Femur (tissue), 1 donor: ENCODE measurements around the gene PTPRG.

Source experiments
- DNase-seq: peaks from one replicate; pipeline ENCODE4 v3.0.0-alpha.2; 2017

PTPRG gene

DNA sequence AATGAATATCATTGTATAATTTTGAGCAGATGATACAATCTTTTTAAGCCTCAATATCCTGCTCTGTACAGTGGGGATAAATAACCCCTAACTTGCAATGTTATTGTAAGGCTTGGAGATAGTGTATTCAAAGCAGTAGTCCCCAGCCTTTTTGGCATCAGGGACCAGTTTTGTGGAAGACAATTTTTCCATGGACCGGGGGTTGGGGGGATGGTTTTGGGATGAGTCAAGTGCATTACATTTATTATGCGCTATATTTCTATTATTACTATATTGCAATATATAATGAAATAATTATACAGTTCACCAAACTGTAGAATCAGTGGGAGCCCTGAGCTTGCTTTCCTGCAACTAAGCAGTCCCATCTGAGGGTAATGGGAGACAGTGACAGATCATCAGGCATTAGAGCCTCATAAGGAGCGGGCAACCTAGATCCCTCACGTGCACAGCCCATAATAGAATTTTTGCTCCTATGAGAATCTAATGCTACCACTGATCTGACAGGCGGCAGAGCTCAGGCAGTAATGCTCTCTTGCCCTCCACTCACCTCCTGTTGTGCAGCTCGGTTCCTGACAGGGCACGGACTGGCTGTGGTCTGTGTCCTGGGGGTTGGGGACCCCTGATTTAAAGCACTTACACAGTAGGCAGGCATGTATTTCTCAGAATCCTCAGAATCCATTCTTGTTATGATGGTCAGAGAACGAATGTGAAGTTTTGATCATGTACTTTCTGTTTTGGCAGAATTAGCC lies 102.2 kb downstream of the PTPRG start:
- DNase-seq: no peak

DNA sequence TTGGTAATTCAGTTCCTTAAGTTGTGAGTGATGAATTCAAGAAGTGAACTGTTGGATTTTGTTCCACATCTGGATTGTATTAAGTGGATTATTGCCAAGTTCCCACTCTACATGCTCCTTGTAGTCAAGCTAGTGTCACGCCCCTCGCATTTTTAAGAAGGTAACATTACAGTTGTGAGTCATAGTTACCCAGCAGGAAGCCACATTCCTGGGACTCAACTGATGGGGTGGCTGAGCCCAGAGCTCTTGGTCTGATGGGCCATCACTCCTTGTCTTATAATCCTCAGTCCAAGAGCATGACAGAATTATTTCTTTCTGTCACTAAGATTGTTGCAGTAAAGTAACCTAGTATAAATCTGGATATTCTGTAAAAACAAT lies 102.7 kb downstream of the PTPRG start:
- peak; percentile 58 for DNase-seq

DNA sequence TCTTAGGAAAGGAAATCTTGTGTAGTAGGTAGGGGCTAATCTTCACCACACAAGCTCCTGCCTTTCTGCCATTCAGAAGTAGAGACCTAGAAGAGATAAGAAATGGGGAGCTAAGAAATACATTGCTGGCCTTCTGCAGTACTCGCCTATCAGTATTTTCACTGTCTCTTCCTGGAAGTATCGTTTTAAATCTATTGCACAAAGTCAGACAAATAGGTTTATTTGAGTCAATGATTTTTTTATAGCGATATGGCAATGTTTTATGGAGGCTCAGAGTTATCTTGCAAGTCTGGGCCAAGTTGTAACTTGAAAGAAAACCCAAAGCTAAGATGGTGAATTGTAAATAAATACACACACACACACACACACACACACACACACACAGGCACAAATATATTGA lies 103.8 kb downstream of the PTPRG start:
- DNase-seq: no peak

DNA sequence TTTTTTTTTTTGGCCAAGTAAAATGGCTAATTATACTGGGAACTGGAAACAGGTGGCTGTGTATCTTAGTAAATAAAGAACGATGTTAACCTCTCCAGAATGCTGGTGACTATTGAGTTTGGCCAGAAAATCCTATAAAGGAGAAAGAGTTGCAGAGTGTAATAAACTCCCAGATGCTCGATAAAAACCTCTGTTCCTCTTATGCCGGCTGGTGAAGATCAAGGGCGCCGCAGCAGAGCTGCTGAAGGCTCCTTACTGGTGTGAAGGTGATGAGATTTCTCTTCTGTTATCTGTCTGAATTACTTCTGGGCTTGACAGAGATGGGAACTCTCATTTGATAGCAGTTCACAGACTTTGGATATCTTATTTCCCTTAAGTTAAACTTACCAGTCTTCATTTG lies 104.6 kb downstream of the PTPRG start:
- DNase-seq: no peak

DNA sequence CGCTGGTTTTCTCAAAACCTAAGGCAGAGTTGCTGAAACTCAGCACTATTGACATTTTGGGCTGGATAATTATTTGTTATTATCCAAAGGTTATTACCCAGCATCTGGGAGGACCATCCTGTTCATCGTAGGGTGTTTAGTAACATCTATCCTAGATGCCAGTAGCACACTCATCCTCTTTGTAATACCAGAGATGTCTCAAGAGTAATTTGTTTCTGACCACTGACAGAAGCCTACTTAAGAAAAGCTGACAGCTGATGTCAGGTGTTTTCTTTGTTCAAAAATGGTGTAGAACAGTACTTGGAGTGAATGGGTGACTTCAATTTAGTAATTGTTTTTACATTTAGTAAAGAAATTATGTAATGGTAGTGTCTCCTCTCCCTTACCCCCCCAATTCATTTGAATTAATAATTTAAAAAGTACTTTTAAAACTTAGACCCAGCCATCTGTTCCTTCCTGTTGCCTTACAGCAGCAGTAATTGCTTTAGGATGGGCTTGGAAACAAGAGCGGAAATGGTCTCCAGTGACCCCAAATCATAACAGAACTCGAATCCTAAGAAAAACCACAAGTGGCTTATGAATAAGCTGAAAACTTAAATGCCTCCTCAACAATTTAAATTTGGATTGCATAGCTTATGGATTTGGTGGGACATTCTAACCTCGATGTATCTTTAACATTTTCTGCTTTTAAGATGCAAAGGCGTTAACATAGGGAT lies 105.4 kb downstream of the PTPRG start:
- peak; percentile 53 for DNase-seq

DNA sequence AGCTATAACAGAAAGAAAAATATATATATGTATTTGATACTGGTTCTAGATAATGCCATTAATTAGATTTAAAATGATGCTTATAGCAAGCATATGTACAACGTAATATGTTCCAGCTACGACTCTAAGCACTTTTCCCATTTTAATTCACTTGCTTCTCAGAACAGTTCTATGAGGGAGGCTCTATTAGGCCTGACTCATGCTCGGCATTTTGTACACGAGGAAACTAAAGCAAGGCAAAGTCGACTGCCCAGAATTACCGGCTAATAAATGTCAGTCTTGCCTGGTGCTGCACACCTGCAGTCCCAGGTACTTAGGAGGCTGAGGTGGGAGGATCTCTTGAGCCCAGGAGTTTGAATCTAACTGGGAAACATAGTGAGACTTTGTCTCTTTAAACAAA lies 106.0 kb downstream of the PTPRG start:
- DNase-seq: no peak

DNA sequence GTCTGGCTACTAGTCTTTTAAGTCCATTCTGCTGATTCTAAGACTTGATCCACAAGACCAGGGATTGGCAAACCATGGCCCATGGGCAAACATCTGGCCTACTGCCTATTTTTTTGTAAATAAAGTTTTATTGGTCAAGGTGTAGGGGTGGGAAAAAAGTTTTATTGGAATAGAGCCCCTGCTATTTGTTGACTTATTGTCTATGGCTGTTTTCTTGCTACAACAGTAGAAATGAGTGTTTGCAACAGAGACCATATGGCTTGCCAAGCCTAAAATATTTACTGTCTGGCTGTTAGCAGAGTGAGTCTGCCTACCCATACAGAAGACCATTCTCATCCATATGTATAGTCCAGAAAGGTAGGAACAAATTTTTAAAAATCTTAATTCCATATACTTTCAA lies 106.4 kb downstream of the PTPRG start:
- DNase-seq: no peak

DNA sequence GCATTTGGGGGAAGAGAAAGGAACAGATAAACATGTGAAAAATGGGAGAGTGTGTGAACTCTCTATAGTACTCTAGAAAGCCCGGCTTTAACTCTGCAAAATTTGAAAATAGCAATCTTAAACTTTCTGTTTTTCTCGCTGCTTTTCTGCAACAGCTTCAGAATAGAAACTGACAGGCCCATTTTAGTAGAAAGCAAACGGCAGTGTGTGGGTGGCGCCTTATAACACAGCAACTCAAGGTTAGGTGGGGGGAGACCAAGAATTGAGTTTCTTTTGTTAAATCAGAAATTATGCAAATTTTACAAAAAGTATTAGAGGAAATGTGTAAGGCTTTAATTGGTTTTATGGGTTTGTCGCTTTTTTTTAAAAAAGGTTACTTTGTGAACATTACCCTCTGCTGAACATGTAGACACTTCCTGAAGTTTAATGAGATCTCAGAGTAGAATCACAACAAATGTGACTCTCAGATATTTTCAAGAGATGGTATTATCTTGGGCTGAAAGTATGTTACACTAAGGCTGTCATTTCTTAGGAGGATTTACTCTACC lies 107.0 kb downstream of the PTPRG start:
- DNase-seq: no peak

DNA sequence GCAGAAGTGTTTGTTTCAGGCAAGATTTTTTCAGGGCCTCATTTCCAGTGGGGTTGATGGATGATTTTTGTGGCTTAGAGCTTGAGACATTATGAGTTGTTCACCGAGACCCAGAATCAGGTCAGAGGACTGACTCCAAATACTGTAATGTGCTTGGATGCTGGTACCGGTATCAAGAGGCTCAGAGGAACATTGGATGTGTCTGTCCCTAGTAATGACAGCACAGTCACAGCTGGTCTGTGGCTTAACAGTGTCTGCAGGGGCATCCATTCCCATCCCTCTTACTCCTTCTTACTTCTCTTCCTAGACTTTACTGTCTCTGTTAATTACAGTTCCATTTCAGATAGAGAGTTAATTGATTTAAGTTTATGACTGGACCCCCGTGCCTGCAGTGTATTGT lies 107.8 kb downstream of the PTPRG start:
- no peak for DNase-seq

DNA sequence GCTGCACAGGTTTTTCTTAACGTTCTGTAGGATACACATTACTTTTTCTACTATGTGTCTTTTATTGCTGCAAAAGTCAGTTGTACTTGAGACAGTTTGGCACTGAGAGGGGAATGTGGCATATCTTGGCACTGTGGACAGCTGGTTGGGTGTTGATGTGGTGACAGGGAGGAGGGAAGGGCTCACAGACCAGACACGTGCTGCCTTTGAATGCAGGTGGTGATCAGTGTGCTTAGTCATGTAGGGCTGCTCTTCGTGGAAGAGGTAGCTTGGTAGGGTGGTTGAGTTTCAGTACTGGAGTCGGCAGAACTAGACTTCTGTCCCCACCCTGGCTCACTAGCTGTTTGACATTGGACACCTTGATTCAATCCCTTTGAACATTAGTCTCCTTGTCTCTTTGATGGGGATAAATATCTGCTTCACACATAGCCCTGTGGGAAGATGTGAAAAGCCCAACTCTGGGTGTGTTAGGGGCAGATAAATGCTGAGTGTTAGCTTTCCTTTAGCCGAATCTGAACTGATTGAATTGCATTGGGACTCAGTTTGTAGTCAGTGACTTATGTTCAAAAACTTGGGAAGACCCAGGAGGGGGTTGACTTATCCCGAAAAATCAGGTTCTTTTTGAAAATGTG lies 108.4 kb downstream of the PTPRG start:
- no peak for DNase-seq

DNA sequence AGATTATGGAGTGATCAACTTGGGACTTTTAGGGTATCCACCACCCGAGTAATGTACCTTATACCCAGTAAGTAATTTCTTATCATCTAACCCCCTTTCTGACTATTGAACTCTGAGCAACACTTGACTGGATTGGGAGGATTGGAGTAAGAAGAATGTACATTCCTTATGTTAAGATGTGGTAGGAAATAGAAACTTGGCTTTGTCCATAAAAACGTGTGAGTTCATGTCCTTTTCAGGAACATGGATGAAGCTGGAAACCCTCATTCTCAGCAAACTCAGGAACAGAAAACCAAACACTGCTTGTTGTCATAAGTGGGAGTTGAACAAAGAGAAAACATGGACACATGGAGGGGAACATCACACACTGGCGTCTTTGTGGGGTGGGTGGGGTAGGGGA lies 112.3 kb downstream of the PTPRG start:
- DNase-seq: no peak

DNA sequence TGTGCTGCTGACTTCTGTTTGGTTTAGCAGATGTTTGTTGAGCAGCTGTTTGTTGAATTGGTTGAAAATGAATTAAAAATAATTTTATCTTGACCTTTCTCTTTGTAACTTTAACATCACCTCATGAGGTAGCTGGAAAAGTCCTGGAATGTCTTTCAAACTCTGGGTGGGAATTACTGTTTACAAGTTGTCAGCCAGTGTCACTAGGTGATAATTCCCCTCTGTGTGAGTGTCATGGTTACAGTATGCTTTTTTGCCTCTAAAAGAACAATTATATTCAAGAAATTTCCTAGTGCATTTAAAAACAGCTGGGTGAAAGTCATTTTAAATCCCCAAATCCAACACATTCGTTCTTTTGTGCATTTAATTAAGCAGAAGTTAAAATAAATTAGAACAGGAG lies 113.2 kb downstream of the PTPRG start:
- no peak for DNase-seq

DNA sequence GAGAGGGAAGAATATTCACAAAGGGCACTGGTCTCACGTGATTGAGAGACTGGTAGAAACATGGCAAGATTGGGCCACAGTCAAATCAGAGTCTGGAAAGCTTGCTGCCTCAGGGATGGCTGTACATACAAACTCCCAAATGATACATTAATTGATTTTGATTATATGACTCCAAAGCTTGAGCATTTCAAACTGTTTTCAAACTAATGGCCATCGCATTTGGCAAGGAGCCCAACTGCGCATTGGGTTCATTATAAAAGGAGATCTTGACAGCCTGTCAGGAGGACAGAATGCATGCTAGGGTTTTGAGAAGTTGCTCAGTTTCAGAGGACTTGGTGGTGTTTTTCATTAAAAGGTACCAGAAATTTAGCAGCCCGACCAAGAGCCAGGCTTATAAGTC lies 117.7 kb downstream of the PTPRG start:
- DNase-seq: no peak

DNA sequence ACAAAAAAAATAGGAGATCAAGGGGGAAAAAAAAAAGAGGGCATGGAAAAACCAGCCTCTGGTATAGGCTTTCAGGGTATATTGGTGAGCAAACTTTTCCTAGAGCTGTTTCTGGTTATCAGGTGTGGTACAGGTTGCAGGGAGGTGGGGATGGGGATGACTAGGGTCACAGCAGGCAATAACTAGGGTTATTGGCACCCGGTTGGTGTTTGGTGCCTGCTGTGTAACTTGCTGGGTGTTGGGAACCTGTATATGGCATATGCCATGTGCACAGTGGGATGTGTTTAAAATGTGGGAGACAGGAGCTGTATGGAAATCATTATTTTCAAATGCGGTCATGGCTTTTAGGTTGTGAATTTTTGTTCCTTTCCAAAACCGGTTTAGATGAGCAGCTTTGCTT lies 119.2 kb downstream of the PTPRG start:
- DNase-seq: no peak

DNA sequence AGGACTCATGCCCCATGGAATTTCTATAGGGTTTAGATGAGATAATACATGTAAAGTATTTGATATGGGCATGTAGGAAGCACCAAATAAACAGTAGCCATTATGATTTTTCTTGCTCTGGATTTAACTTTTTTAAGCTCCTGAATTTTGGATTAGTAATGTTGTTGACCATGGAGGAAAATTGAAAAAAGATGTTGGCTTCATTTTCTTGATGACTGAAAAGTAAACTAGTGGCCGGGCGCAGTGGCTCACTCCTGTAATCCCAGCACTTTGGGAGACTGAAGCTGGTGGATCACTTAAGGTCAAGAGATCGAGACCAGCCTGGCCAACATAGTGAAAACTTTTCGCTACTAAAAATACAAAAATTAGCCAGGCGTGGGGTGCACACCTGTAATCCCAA lies 120.3 kb downstream of the PTPRG start:
- DNase-seq: no peak

DNA sequence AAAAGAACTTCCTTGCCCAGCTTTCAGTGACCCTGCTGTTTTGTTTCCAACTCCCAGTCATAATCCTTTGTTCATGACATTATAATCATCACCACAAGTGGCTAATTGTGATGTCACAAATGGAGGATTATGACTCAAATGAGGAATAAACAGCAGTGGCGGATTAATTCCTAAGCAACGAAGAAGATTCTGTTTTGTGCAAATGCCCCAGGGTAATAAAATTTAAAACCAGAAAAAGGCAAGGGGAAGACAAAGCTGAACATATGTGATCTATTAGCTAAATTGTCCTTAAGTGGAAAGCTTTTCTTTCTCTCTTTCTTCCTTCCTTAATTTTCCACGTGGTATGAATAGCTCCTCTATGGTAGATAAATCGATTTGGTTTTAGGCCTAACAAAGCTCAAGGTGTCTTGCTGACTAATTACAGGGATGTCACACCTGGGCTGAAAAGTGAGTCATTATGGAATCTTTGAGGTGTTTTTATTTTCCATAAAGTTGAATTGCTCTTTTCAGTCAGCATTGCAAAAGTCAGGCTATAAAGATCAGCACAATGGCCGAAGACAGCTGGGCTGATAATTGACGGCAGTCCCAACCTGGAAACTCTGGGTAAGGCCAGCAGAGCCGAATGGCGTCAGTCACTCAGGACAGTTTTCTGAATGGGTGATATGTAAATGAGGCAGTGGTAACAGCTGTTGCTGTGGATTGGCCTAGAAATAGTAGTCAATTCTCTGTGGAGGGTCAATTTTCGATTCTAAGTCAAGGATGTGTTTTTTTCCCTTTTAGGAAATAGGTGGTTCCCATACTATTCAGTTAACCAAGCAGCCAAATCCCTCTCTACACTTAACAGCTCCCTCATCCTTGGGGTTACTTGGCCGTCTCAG lies 121.5 kb downstream of the PTPRG start:
- peak; percentile 71 for DNase-seq

DNA sequence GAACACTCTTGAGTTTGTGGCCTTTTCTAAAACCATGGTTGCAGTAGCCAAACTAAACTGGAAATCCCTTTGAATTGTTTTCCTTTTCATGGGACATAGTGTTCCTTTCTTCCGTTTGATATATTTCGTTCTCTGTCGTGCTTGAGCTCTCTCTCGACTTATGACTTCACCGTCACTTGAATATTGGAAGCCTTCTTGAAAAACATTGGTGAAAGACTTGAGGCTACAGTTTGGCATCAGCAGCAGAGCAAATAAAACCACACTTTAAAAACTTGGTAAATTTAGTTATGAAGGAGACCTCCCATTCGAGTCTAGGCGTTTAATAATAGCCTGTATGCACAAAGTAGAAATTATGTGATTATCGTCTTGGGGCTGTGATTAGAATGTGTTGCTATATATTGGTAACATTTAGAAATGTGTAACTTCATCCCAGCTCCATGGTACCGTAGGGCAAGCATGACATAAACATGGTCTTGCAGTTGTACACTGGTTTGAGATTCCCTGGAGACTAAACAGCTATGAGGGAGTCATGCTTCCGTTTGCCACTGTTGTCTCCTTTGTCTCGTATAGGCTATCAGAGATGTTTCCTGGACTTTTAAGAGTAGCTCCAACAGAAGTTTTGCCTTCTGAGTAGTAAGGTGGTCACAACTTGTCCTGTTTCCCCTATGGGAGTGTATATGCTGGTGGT lies 122.3 kb downstream of the PTPRG start:
- no peak for DNase-seq

DNA sequence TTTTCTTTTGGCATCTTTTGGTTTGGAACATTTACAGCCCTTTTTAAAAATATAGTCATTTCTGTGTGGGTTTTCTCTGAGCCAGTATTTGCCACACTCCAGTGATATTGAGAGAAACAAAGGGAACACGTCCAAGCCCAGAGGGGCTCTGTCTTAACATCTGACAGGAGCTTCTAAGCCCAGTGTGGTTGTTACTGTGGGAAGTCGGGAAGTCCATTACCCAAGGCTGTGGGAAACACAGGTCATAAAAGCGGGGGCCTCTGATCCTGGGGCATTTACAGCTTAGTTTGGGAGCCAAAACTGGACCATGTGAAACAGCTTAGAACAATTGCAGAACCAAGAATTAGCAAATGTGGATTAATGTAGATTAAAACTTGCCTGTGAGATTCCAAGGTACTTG lies 123.0 kb downstream of the PTPRG start:
- DNase-seq: no peak

DNA sequence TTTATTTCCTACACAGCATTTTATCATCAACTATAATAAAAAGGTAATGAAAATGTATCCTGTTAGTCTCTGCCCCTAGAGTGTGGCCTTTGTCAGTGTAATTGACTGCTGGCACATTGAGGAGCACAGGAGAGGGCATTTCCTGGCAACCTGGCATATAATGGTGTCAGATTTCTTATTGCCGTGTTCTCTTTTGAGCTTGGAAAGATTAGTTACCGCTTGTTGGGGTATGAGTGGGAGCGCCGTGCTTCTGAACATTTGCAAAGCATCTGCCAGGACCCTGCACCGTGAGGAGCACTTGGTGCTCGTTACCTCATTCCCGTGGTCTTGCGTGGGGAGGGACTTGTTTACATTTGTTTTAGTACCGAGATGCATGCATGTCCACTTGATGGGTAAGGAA lies 124.4 kb downstream of the PTPRG start:
- no peak for DNase-seq

DNA sequence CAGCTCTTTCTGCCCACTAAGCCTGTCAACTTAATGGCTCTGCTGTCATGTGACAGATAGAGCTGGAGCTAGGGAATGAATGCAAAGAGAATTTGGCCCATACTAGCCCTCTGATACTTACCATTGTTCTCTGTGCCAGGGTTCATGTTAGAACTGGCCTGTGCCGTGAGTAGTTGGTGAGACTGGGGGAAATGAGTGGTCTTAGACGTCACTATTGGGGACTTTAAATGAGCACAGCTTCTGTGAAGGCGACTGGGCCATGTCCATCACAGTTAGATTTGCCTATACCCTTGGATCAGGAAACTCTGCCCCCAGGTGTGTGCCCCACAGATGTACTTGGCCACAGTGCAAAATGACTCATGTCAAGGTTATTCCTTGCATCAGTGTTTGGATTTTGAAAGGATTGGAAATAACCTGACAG lies 124.9 kb downstream of the PTPRG start:
- DNase-seq: no peak

DNA sequence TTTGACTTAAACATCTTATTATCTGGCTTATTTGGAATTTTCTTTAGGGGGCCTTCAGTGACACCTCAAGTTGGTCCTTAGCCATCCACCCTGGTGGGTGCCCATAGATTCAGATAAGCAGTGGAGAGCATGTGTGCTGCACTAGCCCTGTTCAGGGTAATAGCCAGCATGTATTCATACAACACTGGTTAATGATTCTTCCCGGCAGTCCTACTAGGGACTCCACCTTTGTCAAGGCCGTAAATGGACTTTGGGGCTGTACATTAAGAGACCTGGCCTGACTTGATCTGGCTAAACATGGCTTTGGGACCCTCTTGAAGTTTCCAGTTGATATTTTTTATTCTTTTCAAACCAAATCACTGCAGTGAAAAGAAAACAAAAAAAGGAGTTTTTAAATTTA lies 125.8 kb downstream of the PTPRG start:
- no peak for DNase-seq

DNA sequence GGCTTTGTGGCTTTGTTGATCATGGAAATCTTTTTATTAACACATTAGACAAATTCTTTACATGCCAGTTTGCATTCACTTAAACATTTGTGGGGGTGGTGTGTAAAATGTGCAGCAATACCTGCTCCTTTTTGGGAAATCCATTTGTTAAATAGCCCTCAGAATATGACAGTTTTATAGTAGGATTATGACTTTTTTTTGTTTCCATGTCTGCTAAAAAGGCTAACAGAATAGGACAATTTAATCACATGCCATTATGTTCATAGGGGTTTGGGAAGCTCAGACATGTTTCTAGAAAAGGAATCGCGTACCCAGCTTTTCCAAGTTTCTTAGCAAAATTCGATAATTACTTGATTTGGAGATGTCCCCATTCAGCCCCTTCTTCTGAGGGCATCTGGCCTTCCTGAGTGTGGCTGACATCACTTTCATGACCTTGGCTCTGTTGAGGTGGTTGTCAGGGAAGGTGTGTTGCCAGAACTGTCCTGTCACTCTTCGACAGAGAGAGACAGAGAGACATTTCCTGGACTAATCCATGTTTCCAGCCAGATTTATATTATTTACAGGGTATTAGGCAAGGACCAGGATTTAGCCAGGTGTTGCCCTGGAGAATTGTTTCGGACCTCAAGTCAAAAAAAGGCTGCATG lies 126.4 kb downstream of the PTPRG start:
- no peak for DNase-seq
